Ishikawa (cell line): Measurements from ENCODE around the gene HOXA13.

Experiments
- FOXM1 ChIP-seq: IDR thresholded peaks from 2 replicates; pipeline ENCODE4 v1.6.1; 2012; ENCODE audit warnings: low read depth, borderline replicate concordance
- YY1 ChIP-seq: IDR thresholded peaks from 2 replicates; pipeline ENCODE4 v1.6.1; 2012; ENCODE audit warnings: low read depth

GRCh38 chr7:27247452-27248426, 47.8 kb upstream of the HOXA13 start:
- TF ChIP-seq YY1 (no peak), FOXM1 (no peak)
